Central memory CD8-positive, alpha-beta T cell (primary cell): ENCODE measurements around the gene POMGNT1.
A peak's percentile ranks its signal among the peaks of the same experiment; 100 is the strongest.
"Not testable (repeated sequence)": the region's sequence is repeated elsewhere in the genome, so short reads cannot be mapped to it uniquely, and the experiment has no call there.

Experiments used
- ATAC-seq: fragments of 150-1000 bp; cut with Tn5 transposase; replicated peaks from 2 replicates; pipeline ENCODE4 v1.10.0; 2022; ENCODE audit warnings: mild to moderate bottlenecking, moderate FRiP score, moderate number of reproducible peaks; ENCODE audit not compliant: poor library complexity, severe bottlenecking; ENCODE audit errors: extremely low read depth
- DNase-seq, 2 donors: peaks; one replicate each; pipeline ENCODE4 v3.0.0; 2021; ENCODE audit warnings: low spot score in 2 of 2
- H3K27ac Mint-ChIP-seq: one replicate; pipeline ENCODE4 v1.8.0; 2022; ENCODE audit warnings: low read depth, mild to moderate bottlenecking, moderate library complexity, mixed read lengths
- H3K27me3 Mint-ChIP-seq: one replicate; pipeline ENCODE4 v1.8.0; 2022; ENCODE audit warnings: mixed read lengths
- H3K36me3 Mint-ChIP-seq: one replicate; pipeline ENCODE4 v1.8.0; 2022; ENCODE audit warnings: mild to moderate bottlenecking, moderate library complexity, mixed read lengths; ENCODE audit not compliant: insufficient read depth
- H3K4me1 Mint-ChIP-seq: one replicate; pipeline ENCODE4 v1.8.0; 2022; ENCODE audit warnings: mixed read lengths
- H3K4me3 Mint-ChIP-seq: one replicate; pipeline ENCODE4 v1.8.0; 2022; ENCODE audit warnings: mild to moderate bottlenecking, moderate library complexity, mixed read lengths
- H3K9me3 Mint-ChIP-seq: one replicate; pipeline ENCODE4 v1.8.0; 2022; ENCODE audit warnings: mixed read lengths

The POMGNT1 gene

DNA sequence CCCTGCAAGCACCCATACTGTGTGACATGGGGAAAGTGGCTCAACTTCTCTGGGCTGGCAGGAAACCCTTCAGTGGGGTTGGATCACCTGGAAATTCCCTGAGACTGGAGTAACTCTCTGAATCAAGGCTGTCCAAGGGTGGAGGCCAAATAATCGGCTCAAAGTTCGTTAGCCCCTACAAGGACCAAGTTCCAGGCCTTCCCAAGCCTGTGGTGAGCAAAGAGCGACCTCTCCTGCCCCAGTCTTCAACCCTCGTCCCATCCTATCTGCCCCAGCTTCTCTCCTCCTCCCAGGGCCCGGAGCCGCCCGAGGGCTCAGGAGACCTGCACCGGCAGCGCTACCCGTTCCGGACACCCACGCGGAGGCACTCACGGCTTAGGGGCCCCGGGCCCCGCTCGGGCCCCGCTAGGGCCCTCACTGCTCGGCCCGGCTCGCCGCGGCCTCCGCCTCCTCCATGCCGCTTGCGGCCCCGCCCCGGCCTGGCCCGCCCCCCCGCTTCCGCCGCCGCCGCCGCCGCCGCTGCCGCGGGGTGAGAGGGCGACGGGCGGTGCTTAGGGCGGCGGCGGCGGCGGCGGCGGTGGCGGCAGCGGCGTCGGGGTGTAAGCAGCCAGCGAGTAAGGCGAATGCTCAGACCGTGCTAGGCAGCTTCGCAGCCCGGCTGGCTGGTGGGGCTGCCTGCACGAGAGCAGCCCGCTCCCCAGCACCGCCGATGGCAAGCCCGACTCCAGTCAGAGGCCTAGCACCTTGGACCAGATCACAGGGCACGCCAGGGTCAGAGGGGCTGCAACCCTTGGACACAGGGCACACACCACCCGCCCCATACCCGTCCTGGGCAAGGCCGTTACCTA lies at the start of gene POMGNT1:
Gene POMGNT1 (minus strand): TSS at position 471 of the 848 bp plus-strand sequence. CDS start 613 bp downstream, outside the sequence.
- DNase-seq (peak; percentile 52 to 60), ATAC-seq (peak; percentile 93)
- no peaks in the 10 kb centered on the region for H3K9me3 Mint-ChIP-seq
- peaks cover 5% of the 10 kb centered on the region for H3K36me3 Mint-ChIP-seq
- peaks cover 27% of the 10 kb centered on the region for H3K4me1 Mint-ChIP-seq
- peak within 1 kb of the TSS; percentile 79 for H3K4me3 Mint-ChIP-seq
- H3K27me3 Mint-ChIP-seq = no peaks in the 10 kb centered on the region
- H3K27ac Mint-ChIP-seq = no peak within 1 kb of the TSS

DNA sequence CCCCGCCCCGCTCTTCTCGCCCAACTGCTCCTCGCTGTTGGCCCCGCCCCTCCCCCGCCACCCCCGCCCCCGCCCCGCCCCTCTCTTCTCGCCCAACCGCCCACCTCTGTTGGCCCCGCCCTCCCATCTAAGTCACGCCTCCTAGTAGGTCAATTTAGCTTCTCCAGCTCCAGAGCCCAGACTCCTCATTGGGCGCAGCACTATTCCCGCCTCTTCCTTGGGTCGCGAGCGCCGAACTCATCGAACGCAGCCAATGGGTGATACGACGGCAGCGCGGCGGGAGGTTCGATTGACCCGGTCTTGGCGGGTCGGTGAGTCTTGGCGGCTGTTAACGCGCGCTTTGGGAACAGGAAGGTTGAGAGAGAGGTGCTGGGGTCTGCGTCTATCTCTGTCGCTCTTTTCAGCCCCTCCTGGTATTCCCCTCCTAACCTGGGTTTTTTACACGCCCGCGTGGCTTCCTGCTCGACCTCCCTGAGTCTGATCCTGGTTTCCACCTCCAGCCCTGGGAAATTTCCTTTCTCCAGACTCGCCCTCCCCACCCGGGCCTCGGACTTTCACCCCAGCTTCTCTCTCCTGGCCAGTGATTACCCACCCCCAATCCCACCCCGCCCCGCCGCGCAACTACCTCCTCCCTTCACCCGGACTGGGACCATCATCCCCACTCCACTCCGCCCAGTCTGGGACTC lies 49.3 kb upstream of the POMGNT1 start, which contains the start of gene RAD54L:
Gene RAD54L (plus strand): TSS at position 328 of the 686 bp plus-strand sequence. CDS start 643 bp downstream, outside the sequence.
- Mint-ChIP-seq H3K9me3 (no peaks in the 10 kb centered on the region), H3K36me3 (peaks cover 7% of the 10 kb centered on the region), H3K4me1 (peaks cover 21% of the 10 kb centered on the region), H3K27ac (peak within 1 kb of the TSS; percentile 67), H3K27me3 (no peaks in the 10 kb centered on the region), H3K4me3 (peak within 1 kb of the TSS; percentile 83)
- ATAC-seq (peak; percentile 97), DNase-seq (peak; percentile 91 to 94)

DNA sequence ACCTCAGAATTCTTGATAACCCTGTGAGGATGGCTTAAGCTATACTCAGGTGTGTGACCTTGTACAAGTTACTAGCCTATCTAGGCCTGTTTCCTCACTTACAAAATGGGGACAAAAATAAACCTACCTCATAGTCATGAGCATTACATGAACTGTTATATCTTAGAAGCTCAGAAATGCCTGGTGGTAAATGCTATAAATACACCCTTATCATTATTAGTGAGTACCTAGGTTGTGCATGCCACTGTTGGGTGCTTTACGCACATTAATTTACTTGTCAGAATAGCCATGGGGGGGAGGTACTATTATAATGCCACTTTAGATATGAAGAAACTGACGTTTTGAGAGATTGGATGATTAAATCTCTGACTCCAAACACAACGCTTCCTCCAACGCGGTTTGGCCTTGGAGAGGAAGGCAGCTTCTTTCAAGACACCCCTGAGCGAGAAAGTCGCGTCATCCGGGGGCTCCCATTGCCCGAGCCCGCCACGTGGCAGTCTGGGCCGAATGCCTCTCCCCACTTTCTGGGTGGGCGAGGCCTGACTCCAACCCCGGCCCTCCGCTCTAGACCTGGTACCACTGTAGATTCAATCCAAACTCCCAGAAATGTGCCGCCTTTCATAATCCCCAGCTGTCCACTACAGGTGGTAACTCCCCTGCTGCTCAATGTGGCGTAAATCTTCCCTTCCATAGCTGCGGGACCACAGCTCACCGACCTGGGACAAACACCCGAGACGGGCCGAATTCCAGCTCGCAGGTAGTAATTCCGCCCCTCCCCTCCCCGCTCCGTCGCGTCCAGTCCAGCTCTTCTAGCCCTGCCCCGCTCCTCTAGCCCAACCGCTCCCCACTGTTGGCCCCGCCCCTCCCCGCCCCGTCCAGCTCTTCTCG lies 48.6 kb upstream of the POMGNT1 start:
- Mint-ChIP-seq H3K4me3 (peak overlapping the region; percentile 83), H3K36me3 (peaks cover 5% of the 10 kb centered on the region), H3K27ac (no peak overlapping the region), H3K9me3 (no peaks in the 10 kb centered on the region), H3K4me1 (peaks cover 21% of the 10 kb centered on the region), H3K27me3 (no peaks in the 10 kb centered on the region)
- DNase-seq (peak in 1 of 2 donors; percentile 36), ATAC-seq (peak; percentile 63)

DNA sequence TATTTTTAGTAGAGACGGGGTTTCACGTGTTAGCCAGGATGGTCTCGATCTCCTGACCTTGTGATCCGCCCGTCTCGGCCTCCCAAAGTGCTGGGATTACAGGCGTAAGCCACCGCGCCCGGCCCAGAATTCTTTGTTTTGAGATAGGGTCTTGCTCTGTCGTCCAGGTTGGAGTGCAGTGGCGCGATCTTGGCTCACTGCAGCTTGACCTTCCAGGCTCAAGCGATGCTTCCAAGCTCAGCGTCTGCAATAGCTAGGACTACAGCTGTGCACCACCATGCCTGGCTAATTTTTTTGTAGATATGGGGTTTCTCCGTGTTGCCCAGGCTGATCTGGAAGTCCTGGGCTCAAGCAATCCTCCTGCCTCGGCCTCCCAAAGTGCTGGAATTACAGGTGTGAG lies 47.9 kb upstream of the POMGNT1 start:
- not testable (repeated sequence) for H3K9me3 Mint-ChIP-seq, H3K36me3 Mint-ChIP-seq, H3K27me3 Mint-ChIP-seq, H3K4me3 Mint-ChIP-seq, H3K27ac Mint-ChIP-seq, DNase-seq, ATAC-seq
- H3K4me1 Mint-ChIP-seq = peaks cover 21% of the 10 kb centered on the region

GRCh38 chr1:46244656-46245371 lies 46.6 kb upstream of the POMGNT1 start:
- DNase-seq = no peak
- no peak overlapping the region for H3K4me3 Mint-ChIP-seq

DNA sequence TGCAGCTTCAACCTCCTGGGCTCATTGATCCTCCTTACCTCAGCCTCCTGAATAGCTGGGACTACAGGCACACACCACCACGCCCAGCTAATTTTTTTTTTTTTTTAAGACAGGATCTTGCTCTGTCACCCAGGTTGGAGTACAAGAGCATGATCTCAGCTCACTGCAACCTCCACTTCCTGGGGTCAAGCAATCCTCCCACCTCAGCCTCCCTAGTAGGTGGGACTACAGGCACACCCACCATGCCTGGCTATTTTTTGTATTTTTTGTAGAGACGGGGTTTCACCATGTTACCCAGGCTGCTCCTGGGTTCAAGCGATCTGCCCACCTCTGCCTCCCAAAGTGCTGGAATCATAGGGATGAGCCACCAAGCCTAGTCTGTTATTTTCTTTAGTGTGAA lies 45.6 kb upstream of the POMGNT1 start:
- not testable (repeated sequence) for H3K36me3 Mint-ChIP-seq, H3K9me3 Mint-ChIP-seq, DNase-seq, ATAC-seq, H3K27ac Mint-ChIP-seq, H3K4me3 Mint-ChIP-seq, H3K27me3 Mint-ChIP-seq
- peaks cover 21% of the 10 kb centered on the region for H3K4me1 Mint-ChIP-seq

More at GRCh38 chr1:46244656-46245371, 46.6 kb upstream of the POMGNT1 start:
- no peak for ATAC-seq
- H3K9me3 Mint-ChIP-seq = no peaks in the 10 kb centered on the region
- H3K36me3 Mint-ChIP-seq = peaks cover 4% of the 10 kb centered on the region
- H3K4me1 Mint-ChIP-seq = peaks cover 21% of the 10 kb centered on the region
- no peaks in the 10 kb centered on the region for H3K27me3 Mint-ChIP-seq
- H3K27ac Mint-ChIP-seq = no peak overlapping the region

DNA sequence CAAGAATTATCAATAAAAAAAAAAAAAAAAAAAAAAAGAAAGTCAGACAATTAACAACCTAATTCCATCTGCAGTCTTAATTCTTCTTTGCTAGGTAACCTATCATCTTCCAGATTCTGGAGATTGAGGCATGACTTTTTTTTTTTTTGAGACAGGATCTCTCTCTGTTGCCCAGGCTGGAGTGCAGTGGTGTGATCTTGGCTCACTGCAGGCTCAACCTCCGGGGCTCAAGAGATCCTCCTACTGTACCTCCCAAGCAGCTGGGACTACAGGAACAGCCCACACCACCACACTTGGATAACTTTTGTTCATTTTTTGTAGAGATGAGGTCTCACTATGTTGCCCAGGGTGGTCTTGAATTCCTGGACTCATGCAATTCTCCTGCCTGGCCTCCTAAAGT lies 44.7 kb upstream of the POMGNT1 start:
- peaks cover under 1% of the 10 kb centered on the region for H3K36me3 Mint-ChIP-seq
- H3K4me1 Mint-ChIP-seq = peaks cover 16% of the 10 kb centered on the region
- no peak overlapping the region for H3K4me3 Mint-ChIP-seq
- DNase-seq = no peak
- H3K27me3 Mint-ChIP-seq = no peaks in the 10 kb centered on the region
- no peak overlapping the region for H3K27ac Mint-ChIP-seq
- H3K9me3 Mint-ChIP-seq = no peaks in the 10 kb centered on the region
- no peak for ATAC-seq

DNA sequence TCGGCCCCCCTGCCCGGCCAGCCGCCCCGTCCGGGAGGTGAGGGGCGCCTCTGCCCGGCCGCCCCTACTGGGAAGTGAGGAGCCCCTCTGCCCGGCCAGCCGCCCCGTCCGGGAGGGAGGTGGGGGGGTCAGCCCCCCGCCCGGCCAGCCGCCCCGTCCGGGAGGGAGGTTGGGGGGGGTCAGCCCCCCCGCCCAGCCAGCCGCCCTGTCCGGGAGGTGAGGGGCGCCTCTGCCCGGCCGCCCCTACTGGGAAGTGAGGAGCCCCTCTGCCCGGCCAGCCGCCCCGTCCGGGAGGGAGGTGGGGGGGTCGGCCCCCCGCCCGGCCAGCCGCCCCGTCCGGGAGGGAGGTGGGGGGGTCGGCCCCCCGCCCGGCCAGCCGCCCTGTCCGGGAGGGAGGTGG lies 43.5 kb upstream of the POMGNT1 start:
- DNase-seq, H3K4me3 Mint-ChIP-seq, H3K4me1 Mint-ChIP-seq, H3K27ac Mint-ChIP-seq, ATAC-seq, H3K36me3 Mint-ChIP-seq, H3K27me3 Mint-ChIP-seq, H3K9me3 Mint-ChIP-seq: not testable (repeated sequence)

- not testable (repeated sequence) for H3K27ac Mint-ChIP-seq, H3K4me1 Mint-ChIP-seq, H3K36me3 Mint-ChIP-seq, H3K27me3 Mint-ChIP-seq, H3K9me3 Mint-ChIP-seq, DNase-seq, H3K4me3 Mint-ChIP-seq, ATAC-seq
Measured at GRCh38 chr1:46238865-46239264, 40.6 kb upstream of the POMGNT1 start.

- Mint-ChIP-seq H3K4me1 (no peaks in the 10 kb centered on the region), H3K9me3 (no peaks in the 10 kb centered on the region), H3K36me3 (no peaks in the 10 kb centered on the region), H3K4me3 (no peak overlapping the region), H3K27me3 (no peaks in the 10 kb centered on the region), H3K27ac (no peak overlapping the region)
- no peak for DNase-seq
- ATAC-seq = no peak
Measured at GRCh38 chr1:46236882-46237281, 38.6 kb upstream of the POMGNT1 start.

- not testable (repeated sequence) for ATAC-seq, H3K27me3 Mint-ChIP-seq, H3K36me3 Mint-ChIP-seq, H3K4me1 Mint-ChIP-seq, DNase-seq, H3K4me3 Mint-ChIP-seq, H3K27ac Mint-ChIP-seq, H3K9me3 Mint-ChIP-seq
Measured at GRCh38 chr1:46231231-46231630, 33.0 kb upstream of the POMGNT1 start.

- Mint-ChIP-seq H3K4me3 (no peak overlapping the region), H3K27ac (no peak overlapping the region), H3K36me3 (no peaks in the 10 kb centered on the region), H3K9me3 (no peaks in the 10 kb centered on the region), H3K27me3 (no peaks in the 10 kb centered on the region), H3K4me1 (peaks cover 6% of the 10 kb centered on the region)
- ATAC-seq (no peak), DNase-seq (no peak)
Measured at GRCh38 chr1:46224966-46225365, 26.7 kb upstream of the POMGNT1 start.
